Tracheal epithelial cell (primary cell): ENCODE data around the gene PNMA5. TPM values are rescaled to one million over a fixed set of nuclear protein-coding genes. Genes with fewer than 3 reads are reported as not detected.

Source experiments
- total RNA-seq: library from RNA; depleted of rRNA; stranded (reverse); fragments of >200 nt; gene quantifications from 2 replicates; pipeline ENCODE4 v1.2.1, GENCODE V29; 2014

PNMA5 gene
- total RNA-seq = not detected in 2 replicates

DNA sequence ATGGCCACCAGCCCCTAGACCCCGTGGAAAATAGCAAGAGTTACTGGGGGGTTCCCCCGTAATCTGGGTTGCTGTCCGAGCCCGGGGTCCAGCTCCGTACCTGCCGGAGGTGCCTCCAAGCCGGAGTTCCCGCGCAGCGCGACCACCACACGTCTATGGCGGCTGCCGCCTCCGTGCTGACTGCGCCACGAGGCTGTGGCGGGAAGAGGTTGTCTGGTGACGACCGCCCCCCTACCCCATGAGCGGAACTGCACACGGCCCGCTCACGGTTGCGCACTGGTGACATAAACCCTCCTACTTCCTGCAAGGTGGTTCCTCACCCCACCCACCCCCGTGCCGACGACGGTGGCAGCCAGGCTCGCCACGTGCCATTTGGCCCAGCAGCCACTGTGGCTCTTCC, at the start of gene PNMA5:
TSS of gene PNMA5 (minus strand) at position 184 of the 400 bp plus-strand sequence. CDS start 2,518 bp downstream, outside the sequence.

Other genes with a start within 250 kb of the PNMA5 start
- gene MAGEA2, start 240.3 kb downstream of the PNMA5 start, total RNA-seq = not detected in 2 replicates
- gene CSAG3, start 234.9 kb downstream of the PNMA5 start, total RNA-seq = not detected in 2 replicates
- gene MAGEA6, start 224.4 kb downstream of the PNMA5 start, total RNA-seq = not detected in 2 replicates
- gene CETN2, start 163.4 kb downstream of the PNMA5 start, total RNA-seq = 28.6 and 34.0 TPM in 2 replicates
- gene NSDHL, start 163.1 kb downstream of the PNMA5 start, total RNA-seq = 17.9 and 25.8 TPM in 2 replicates
- 74.7 and 178 TPM in 2 replicates for gene ZNF185, start 96.0 kb downstream of the PNMA5 start, total RNA-seq
- gene PNMA3, start 62.4 kb upstream of the PNMA5 start, total RNA-seq = under 0.01 TPM in 1 of 2 replicates, not detected in the other
- gene PNMA6A, start 78.3 kb upstream of the PNMA5 start, total RNA-seq = 0.43 and 0.48 TPM in 2 replicates
- not detected in 2 replicates for gene MAGEA1, start 185.2 kb upstream of the PNMA5 start, total RNA-seq